Fibroblast of lung (primary cell): ENCODE measurements around the gene RBM45. TPM values are rescaled to one million over a fixed set of nuclear protein-coding genes. Genes with fewer than 3 reads are reported as not detected.

Source experiments
- DNase-seq, 2 donors: peaks; one replicate each; pipeline versions ENCODE4 v3.0.0 to v3.0.0-alpha.2; 2010; ENCODE audit warnings: low read depth in 2 of 2
- H2AFZ ChIP-seq: 2 replicates; pipeline ENCODE4 v1.5.1; 2012; ENCODE audit warnings: low read length, control low read depth, inconsistent platforms
- H3K27ac ChIP-seq: 2 replicates; pipeline ENCODE4 v1.5.1; 2011; ENCODE audit warnings: low read length, control low read depth; ENCODE audit not compliant: insufficient read depth
- H3K27me3 ChIP-seq: 2 replicates; pipeline ENCODE4 v1.5.1; 2011; ENCODE audit warnings: mild to moderate bottlenecking, low read length; ENCODE audit not compliant: control insufficient read depth, insufficient read depth
- H3K36me3 ChIP-seq: 2 replicates; pipeline ENCODE4 v1.5.1; 2011; ENCODE audit warnings: low read length; ENCODE audit not compliant: control insufficient read depth, insufficient read depth
- H3K4me1 ChIP-seq: 2 replicates; pipeline ENCODE4 v1.5.1; 2011; ENCODE audit warnings: low read length; ENCODE audit not compliant: control insufficient read depth, insufficient read depth; ENCODE audit errors: extremely low read depth
- H3K4me2 ChIP-seq: 2 replicates; pipeline ENCODE4 v1.5.1; 2011; ENCODE audit warnings: low read length, control low read depth; ENCODE audit not compliant: insufficient read depth; ENCODE audit errors: extremely low read depth
- H3K4me3 ChIP-seq, 4 experiments: fragments of 200-600 bp in 1 of 4; sonication (generic) in 1 of 4; replicated peaks in 1 of 4; 2 replicates each; pipeline ENCODE4 v1.5.1; 2011 to 2016; ENCODE audit warnings: low read length in 4 of 4, low read depth in 3 of 4, mild to moderate bottlenecking in 3 of 4, control low read depth in 2 of 4, inconsistent platforms in 1 of 4, mixed read lengths in 1 of 4; ENCODE audit not compliant: insufficient read depth in 1 of 4; ENCODE audit errors: control extremely low read depth in 1 of 4
- H3K79me2 ChIP-seq: 2 replicates; pipeline ENCODE4 v1.5.1; 2012; ENCODE audit warnings: mild to moderate bottlenecking, low read length, inconsistent platforms; ENCODE audit not compliant: control insufficient read depth, insufficient read depth
- H3K9ac ChIP-seq: 2 replicates; pipeline ENCODE4 v1.5.1; 2011; ENCODE audit warnings: mild to moderate bottlenecking, low read length, control low read depth; ENCODE audit not compliant: insufficient read depth
- H3K9me3 ChIP-seq: 2 replicates; pipeline ENCODE4 v1.5.1; 2012; ENCODE audit warnings: low read depth, low read length; ENCODE audit not compliant: control insufficient read depth, insufficient read depth
- H4K20me1 ChIP-seq: 2 replicates; pipeline ENCODE4 v1.5.1; 2011; ENCODE audit warnings: low read length; ENCODE audit not compliant: control insufficient read depth, insufficient read depth; ENCODE audit errors: extremely low read depth
- CTCF ChIP-seq, 2 donors: IDR thresholded peaks in 1 of 2; conservative IDR thresholded peaks in 1 of 2; 1 replicate in 1 of 2; 2 replicates in 1 of 2; pipeline ENCODE4 v1.5.1; 2011 to 2012; ENCODE audit warnings: low read length in 2 of 2, control low read depth in 1 of 2, inconsistent platforms in 1 of 2, low read depth in 1 of 2, mild to moderate bottlenecking in 1 of 2
- EZH2 ChIP-seq: IDR thresholded peaks from 2 replicates; pipeline ENCODE4 v1.5.1; 2012; ENCODE audit warnings: low read length, control low read depth, mild to moderate bottlenecking; ENCODE audit errors: missing control alignments
- polyA plus RNA-seq, 2 donors: library from polyadenylated mRNA; depleted of rRNA in 1 of 2; stranded (reverse) in 1 of 2; unstranded in 1 of 2; fragments of >200 nt; gene quantifications; 2 replicates each; pipeline ENCODE4 v1.2.1, GENCODE V29; 2011 to 2012; ENCODE audit warnings: missing spikeins in 1 of 2
- total RNA-seq: library from RNA; depleted of rRNA; stranded (reverse); fragments of >200 nt; gene quantifications from 2 replicates; pipeline ENCODE4 v1.2.1, GENCODE V29; 2014

RBM45 gene
- total and polyA plus RNA-seq, 2 donors (not counting 1 experiment from before 2014, with no cell fraction given) = 22.8 to 23.5 TPM

GRCh38 chr2:178110681-178111080, 1.6 kb upstream of the RBM45 start:
- H3K4me1 ChIP-seq = no peaks in the 10 kb centered on the region
- H4K20me1 ChIP-seq = no peaks in the 10 kb centered on the region
- H3K27me3 ChIP-seq = no peaks in the 10 kb centered on the region
- H2AFZ ChIP-seq = no peak overlapping the region
- H3K9me3 ChIP-seq = no peaks in the 10 kb centered on the region
- no peaks in the 10 kb centered on the region for H3K36me3 ChIP-seq
- TF ChIP-seq CTCF (conservative IDR thresholded peaks at IDR 0.05 in 1 of 2, IDR thresholded peaks at IDR 0.05 in 1 of 2; ENCODE audit: low read depth in 1 of 2, low read length in 2 of 2) = no peak
- TF ChIP-seq EZH2 = no peak
- H3K79me2 ChIP-seq = peaks cover 9% of the 10 kb centered on the region
- no peak overlapping the region for H3K4me3 ChIP-seq
- no peak for DNase-seq
- H3K4me2 ChIP-seq = no peak overlapping the region
- H3K9ac ChIP-seq = no peak overlapping the region
- H3K27ac ChIP-seq = no peak overlapping the region

DNA sequence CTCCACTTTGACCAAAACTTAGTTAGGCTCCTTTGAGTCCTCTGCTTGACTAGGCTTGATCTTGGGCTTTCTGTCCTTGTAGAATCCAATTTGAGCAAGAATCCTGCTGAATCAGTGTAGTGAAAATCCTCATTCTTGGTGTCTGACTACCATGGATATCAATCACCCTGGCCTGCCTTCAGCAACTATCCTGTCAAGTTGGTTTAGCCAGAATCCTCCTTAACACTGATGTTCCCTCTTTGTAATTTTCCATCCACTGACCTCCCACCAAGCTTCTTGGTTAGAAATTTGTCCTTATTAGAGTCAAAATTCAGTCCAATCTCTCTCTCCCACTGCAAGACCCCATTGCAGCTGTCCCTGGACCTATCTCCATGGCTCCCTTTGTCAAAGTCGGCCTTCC, 494 bp upstream of the RBM45 start:
- TF ChIP-seq EZH2 (no peak), CTCF (conservative IDR thresholded peaks at IDR 0.05 in 1 of 2, IDR thresholded peaks at IDR 0.05 in 1 of 2; ENCODE audit: low read depth in 1 of 2, low read length in 2 of 2) (no peak)
- peaks cover 9% of the 10 kb centered on the region for H3K79me2 ChIP-seq
- H3K27me3 ChIP-seq = no peaks in the 10 kb centered on the region
- H3K4me1 ChIP-seq = no peaks in the 10 kb centered on the region
- no peak overlapping the region for H3K4me2 ChIP-seq
- H2AFZ ChIP-seq = peak overlapping the region; percentile 9
- H3K27ac ChIP-seq = no peak overlapping the region
- H3K4me3 ChIP-seq = peak overlapping the region in 2 of 4 experiments; percentile 84 to 96
- H3K36me3 ChIP-seq = no peaks in the 10 kb centered on the region
- H4K20me1 ChIP-seq = no peaks in the 10 kb centered on the region
- H3K9ac ChIP-seq = no peak overlapping the region
- no peaks in the 10 kb centered on the region for H3K9me3 ChIP-seq
- DNase-seq = no peak

- Histone ChIP-seq H3K27ac (no peak overlapping the region), H4K20me1 (no peaks in the 10 kb centered on the region), H3K4me3 (no peak overlapping the region), H3K9me3 (no peaks in the 10 kb centered on the region), H3K4me1 (no peaks in the 10 kb centered on the region), H3K79me2 (peaks cover 9% of the 10 kb centered on the region), H3K36me3 (no peaks in the 10 kb centered on the region), H3K4me2 (no peak overlapping the region), H2AFZ (no peak overlapping the region), H3K9ac (no peak overlapping the region), H3K27me3 (no peaks in the 10 kb centered on the region)
- TF ChIP-seq CTCF (conservative IDR thresholded peaks at IDR 0.05 in 1 of 2, IDR thresholded peaks at IDR 0.05 in 1 of 2; ENCODE audit: low read depth in 1 of 2, low read length in 2 of 2) (no peak), EZH2 (no peak)
- DNase-seq = no peak
Observed at GRCh38 chr2:178114462-178114861, 2.2 kb downstream of the RBM45 start.
